GM23338 (cell line): ENCODE data around the gene MRPL38.
"Not testable (repeated sequence)": the region's sequence is repeated elsewhere in the genome, so short reads cannot be mapped to it uniquely, and the experiment has no call there.

Experiments
- CREB1 ChIP-seq: fragments of 250-450 bp; sonication (Bioruptor Pico); IDR thresholded peaks from 2 replicates; pipeline ENCODE4 v1.5.0; 2020; ENCODE audit warnings: low read depth, mild to moderate bottlenecking, moderate library complexity
- ETS1 ChIP-seq: IDR thresholded peaks from 2 replicates; pipeline ENCODE4 v1.6.1; 2016; ENCODE audit warnings: antibody characterized with exemption
- EZH2 ChIP-seq: fragments of 200-600 bp; sonication (generic); IDR thresholded peaks from one replicate; pipeline ENCODE4 v1.8.0; 2017; ENCODE audit warnings: antibody characterized with exemption, mild to moderate bottlenecking, low read depth; ENCODE audit not compliant: unreplicated experiment
- JUNB ChIP-seq: IDR thresholded peaks from one replicate; pipeline ENCODE4 v1.6.1; 2016; ENCODE audit warnings: antibody characterized with exemption; ENCODE audit not compliant: unreplicated experiment
- POLR2AphosphoS5 ChIP-seq: IDR thresholded peaks from 2 replicates; pipeline ENCODE4 v1.6.1; 2016; ENCODE audit warnings: antibody characterized with exemption, low read depth
- STAT1 ChIP-seq: IDR thresholded peaks from one replicate; pipeline ENCODE4 v1.6.1; 2016; ENCODE audit warnings: antibody characterized with exemption; ENCODE audit not compliant: unreplicated experiment
- ZNF114 ChIP-seq: fragments of 250-450 bp; sonication (Bioruptor Pico); IDR thresholded peaks from 2 replicates; pipeline ENCODE4 v1.5.0; 2020; ENCODE audit warnings: mild to moderate bottlenecking, moderate library complexity
- ZNF331 ChIP-seq: fragments of 250-450 bp; sonication (Bioruptor Pico); IDR thresholded peaks from 2 replicates; pipeline ENCODE4 v1.5.0; 2020; ENCODE audit warnings: low read depth, mild to moderate bottlenecking, moderate library complexity
- TF ChIP-seq, protein P1 (sequence below): IDR thresholded peaks from one replicate; pipeline ENCODE4 v1.6.1; 2018; ENCODE audit warnings: antibody characterized with exemption; ENCODE audit not compliant: unreplicated experiment
- TF ChIP-seq, protein P2 (sequence below), 2 experiments: fragments of 200-600 bp in 1 of 2; sonication (generic) in 1 of 2; conservative IDR thresholded peaks; 2 replicates each; pipeline versions ENCODE4 v1.5.1 to v1.6.1; 2016 to 2017; ENCODE audit warnings: antibody characterized with exemption in 2 of 2, low read depth in 2 of 2, mild to moderate bottlenecking in 2 of 2, moderate library complexity in 1 of 2

GRCh38 chr17:75868730-75869281 is 35.9 kb downstream of the MRPL38 start:
- TF ChIP-seq, protein P1, sequence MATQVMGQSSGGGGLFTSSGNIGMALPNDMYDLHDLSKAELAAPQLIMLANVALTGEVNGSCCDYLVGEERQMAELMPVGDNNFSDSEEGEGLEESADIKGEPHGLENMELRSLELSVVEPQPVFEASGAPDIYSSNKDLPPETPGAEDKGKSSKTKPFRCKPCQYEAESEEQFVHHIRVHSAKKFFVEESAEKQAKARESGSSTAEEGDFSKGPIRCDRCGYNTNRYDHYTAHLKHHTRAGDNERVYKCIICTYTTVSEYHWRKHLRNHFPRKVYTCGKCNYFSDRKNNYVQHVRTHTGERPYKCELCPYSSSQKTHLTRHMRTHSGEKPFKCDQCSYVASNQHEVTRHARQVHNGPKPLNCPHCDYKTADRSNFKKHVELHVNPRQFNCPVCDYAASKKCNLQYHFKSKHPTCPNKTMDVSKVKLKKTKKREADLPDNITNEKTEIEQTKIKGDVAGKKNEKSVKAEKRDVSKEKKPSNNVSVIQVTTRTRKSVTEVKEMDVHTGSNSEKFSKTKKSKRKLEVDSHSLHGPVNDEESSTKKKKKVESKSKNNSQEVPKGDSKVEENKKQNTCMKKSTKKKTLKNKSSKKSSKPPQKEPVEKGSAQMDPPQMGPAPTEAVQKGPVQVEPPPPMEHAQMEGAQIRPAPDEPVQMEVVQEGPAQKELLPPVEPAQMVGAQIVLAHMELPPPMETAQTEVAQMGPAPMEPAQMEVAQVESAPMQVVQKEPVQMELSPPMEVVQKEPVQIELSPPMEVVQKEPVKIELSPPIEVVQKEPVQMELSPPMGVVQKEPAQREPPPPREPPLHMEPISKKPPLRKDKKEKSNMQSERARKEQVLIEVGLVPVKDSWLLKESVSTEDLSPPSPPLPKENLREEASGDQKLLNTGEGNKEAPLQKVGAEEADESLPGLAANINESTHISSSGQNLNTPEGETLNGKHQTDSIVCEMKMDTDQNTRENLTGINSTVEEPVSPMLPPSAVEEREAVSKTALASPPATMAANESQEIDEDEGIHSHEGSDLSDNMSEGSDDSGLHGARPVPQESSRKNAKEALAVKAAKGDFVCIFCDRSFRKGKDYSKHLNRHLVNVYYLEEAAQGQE = not testable (repeated sequence)
- TF ChIP-seq, protein P2, sequence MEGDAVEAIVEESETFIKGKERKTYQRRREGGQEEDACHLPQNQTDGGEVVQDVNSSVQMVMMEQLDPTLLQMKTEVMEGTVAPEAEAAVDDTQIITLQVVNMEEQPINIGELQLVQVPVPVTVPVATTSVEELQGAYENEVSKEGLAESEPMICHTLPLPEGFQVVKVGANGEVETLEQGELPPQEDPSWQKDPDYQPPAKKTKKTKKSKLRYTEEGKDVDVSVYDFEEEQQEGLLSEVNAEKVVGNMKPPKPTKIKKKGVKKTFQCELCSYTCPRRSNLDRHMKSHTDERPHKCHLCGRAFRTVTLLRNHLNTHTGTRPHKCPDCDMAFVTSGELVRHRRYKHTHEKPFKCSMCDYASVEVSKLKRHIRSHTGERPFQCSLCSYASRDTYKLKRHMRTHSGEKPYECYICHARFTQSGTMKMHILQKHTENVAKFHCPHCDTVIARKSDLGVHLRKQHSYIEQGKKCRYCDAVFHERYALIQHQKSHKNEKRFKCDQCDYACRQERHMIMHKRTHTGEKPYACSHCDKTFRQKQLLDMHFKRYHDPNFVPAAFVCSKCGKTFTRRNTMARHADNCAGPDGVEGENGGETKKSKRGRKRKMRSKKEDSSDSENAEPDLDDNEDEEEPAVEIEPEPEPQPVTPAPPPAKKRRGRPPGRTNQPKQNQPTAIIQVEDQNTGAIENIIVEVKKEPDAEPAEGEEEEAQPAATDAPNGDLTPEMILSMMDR (conservative IDR thresholded peaks at IDR 0.05; ENCODE audit: low read depth in 2 of 2) = not testable (repeated sequence)
- not testable (repeated sequence) for TF ChIP-seq ZNF331; POLR2AphosphoS5; STAT1; ZNF114 (CRISPR knock-in tag); CREB1; JUNB; EZH2; ETS1
